Trophoblast cell (in vitro differentiated cells and primary cell): ENCODE data around the gene ZNF302.

Source experiments
- DNase-seq, 2 donors: peaks; one replicate each; pipeline ENCODE4 v3.0.0-alpha.2; 2016
- H2AFZ ChIP-seq: 2 replicates; pipeline ENCODE4 v1.6.1; 2013; ENCODE audit warnings: low read length, moderate library complexity, mild to moderate bottlenecking; ENCODE audit not compliant: insufficient read depth, poor library complexity
- H2AK5ac ChIP-seq: 2 replicates; pipeline ENCODE4 v1.6.1; 2013; ENCODE audit warnings: mild to moderate bottlenecking, low read length
- H2BK120ac ChIP-seq: 2 replicates; pipeline ENCODE4 v1.6.1; 2013; ENCODE audit warnings: low read length, mild to moderate bottlenecking, moderate library complexity; ENCODE audit not compliant: insufficient read depth, poor library complexity
- H2BK12ac ChIP-seq: 2 replicates; pipeline ENCODE4 v1.6.1; 2013; ENCODE audit warnings: mild to moderate bottlenecking, low read length, moderate library complexity
- H2BK5ac ChIP-seq: 2 replicates; pipeline ENCODE4 v1.6.1; 2013; ENCODE audit warnings: low read length, low read depth, moderate library complexity, mild to moderate bottlenecking; ENCODE audit not compliant: poor library complexity
- H3K14ac ChIP-seq: 2 replicates; pipeline ENCODE4 v1.6.1; 2013; ENCODE audit warnings: mild to moderate bottlenecking, low read length
- H3K18ac ChIP-seq: 2 replicates; pipeline ENCODE4 v1.6.1; 2013; ENCODE audit warnings: mild to moderate bottlenecking, low read length
- H3K23ac ChIP-seq: 2 replicates; pipeline ENCODE4 v1.6.1; 2013; ENCODE audit warnings: low read length
- H3K27ac ChIP-seq: 2 replicates; pipeline ENCODE4 v1.5.1; 2013; ENCODE audit warnings: low read depth, mild to moderate bottlenecking, inconsistent platforms, low read length, moderate library complexity
- H3K27me3 ChIP-seq: 2 replicates; pipeline ENCODE4 v1.6.1; 2013; ENCODE audit warnings: inconsistent platforms, mild to moderate bottlenecking, low read length, moderate library complexity; ENCODE audit not compliant: insufficient read depth
- H3K36me3 ChIP-seq, 2 experiments: 1 replicate in 1 of 2; 2 replicates in 1 of 2; pipeline ENCODE4 v1.6.1; 2013; ENCODE audit warnings: low read length in 2 of 2, mild to moderate bottlenecking in 2 of 2, moderate library complexity in 1 of 2; ENCODE audit not compliant: insufficient read depth in 2 of 2, control insufficient read depth in 1 of 2
- H3K4ac ChIP-seq: 2 replicates; pipeline ENCODE4 v1.6.1; 2013; ENCODE audit warnings: low read depth, mild to moderate bottlenecking, low read length, moderate library complexity
- H3K4me1 ChIP-seq, 2 experiments: 1 replicate in 1 of 2; 2 replicates in 1 of 2; pipeline ENCODE4 v1.6.1; 2013; ENCODE audit warnings: low read length in 2 of 2, mild to moderate bottlenecking in 2 of 2, moderate library complexity in 1 of 2; ENCODE audit not compliant: insufficient read depth in 2 of 2, control insufficient read depth in 1 of 2
- H3K4me2 ChIP-seq: 2 replicates; pipeline ENCODE4 v1.6.1; 2013; ENCODE audit warnings: inconsistent platforms, mild to moderate bottlenecking, low read length, moderate library complexity
- H3K4me3 ChIP-seq: 2 replicates; pipeline ENCODE4 v1.5.1; 2013; ENCODE audit warnings: mild to moderate bottlenecking, low read depth, low read length, inconsistent platforms
- H3K79me1 ChIP-seq: one replicate; pipeline ENCODE4 v1.6.1; 2013; ENCODE audit warnings: low read length
- H3K79me2 ChIP-seq: 2 replicates; pipeline ENCODE4 v1.6.1; 2013; ENCODE audit warnings: low read length, mild to moderate bottlenecking; ENCODE audit not compliant: control insufficient read depth, insufficient read depth, poor library complexity
- H3K9ac ChIP-seq: 2 replicates; pipeline ENCODE4 v1.6.1; 2013; ENCODE audit warnings: mild to moderate bottlenecking, low read length
- H3K9me3 ChIP-seq: 2 replicates; pipeline ENCODE4 v1.6.1; 2013; ENCODE audit warnings: low read depth, mild to moderate bottlenecking, control low read depth, inconsistent platforms, low read length; ENCODE audit not compliant: insufficient read depth
- H4K12ac ChIP-seq: 2 replicates; pipeline ENCODE4 v1.6.1; 2013; ENCODE audit warnings: low read depth, mild to moderate bottlenecking, low read length, moderate library complexity
- H4K8ac ChIP-seq: 2 replicates; pipeline ENCODE4 v1.6.1; 2013; ENCODE audit warnings: low read depth, mild to moderate bottlenecking, low read length, moderate library complexity
- H4K91ac ChIP-seq: one replicate; pipeline ENCODE4 v1.6.1; 2013; ENCODE audit warnings: low read depth, mild to moderate bottlenecking, low read length, moderate library complexity
- WGBS: extraction: QIAGEN DNeasy Blood & Tissue Kit; methylation state at CpG from one replicate; pipeline ENCODE4 v1.1.7; 2013; ENCODE audit warnings: missing lambda C conversion rate; ENCODE audit not compliant: insufficient read length, insufficient coverage; ENCODE audit errors: extremely low coverage; 5-methylcytosine and 5-hydroxymethylcytosine counted together

Gene ZNF302

GRCh38 chr19:34644991-34645461, 32.5 kb upstream of the ZNF302 start:
- Histone ChIP-seq H2AK5ac (no peak overlapping the region), H3K4me2 (no peak overlapping the region), H3K4me1 (no peaks in the 10 kb centered on the region), H3K4ac (no peak overlapping the region), H3K23ac (no peak overlapping the region), H2AFZ (no peak overlapping the region), H2BK120ac (no peak overlapping the region), H3K79me2 (no peaks in the 10 kb centered on the region), H2BK5ac (no peak overlapping the region), H3K27me3 (no peaks in the 10 kb centered on the region), H4K12ac (no peak overlapping the region), H3K79me1 (no peaks in the 10 kb centered on the region), H3K9ac (peak overlapping the region; percentile 41), H3K14ac (no peak overlapping the region), H2BK12ac (no peak overlapping the region), H4K8ac (no peak overlapping the region), H3K4me3 (no peak overlapping the region), H3K18ac (no peak overlapping the region), H3K36me3 (no peaks in the 10 kb centered on the region), H3K9me3 (peaks cover 33% of the 10 kb centered on the region), H4K91ac (no peak overlapping the region), H3K27ac (no peak overlapping the region)
- DNase-seq, result no peak
- WGBS, result no CpG with 5 or more reads among the region's 10 CpGs

- no peak overlapping the region for H4K8ac ChIP-seq
- no peak overlapping the region for H3K4me3 ChIP-seq
- H3K36me3 ChIP-seq, result no peaks in the 10 kb centered on the region
- H3K23ac ChIP-seq, result no peak overlapping the region
- H3K9ac ChIP-seq, result no peak overlapping the region
- no peaks in the 10 kb centered on the region for H3K4me1 ChIP-seq
- WGBS, result no CpG with 5 or more reads among the region's 5 CpGs
- H3K14ac ChIP-seq, result no peak overlapping the region
- no peak overlapping the region for H3K4me2 ChIP-seq
- no peak overlapping the region for H3K18ac ChIP-seq
- H2AK5ac ChIP-seq, result no peak overlapping the region
- peaks cover 35% of the 10 kb centered on the region for H3K9me3 ChIP-seq
- no peak overlapping the region for H2BK5ac ChIP-seq
- no peak overlapping the region for H3K27ac ChIP-seq
- DNase-seq, result no peak
- no peaks in the 10 kb centered on the region for H3K79me2 ChIP-seq
- no peak overlapping the region for H4K12ac ChIP-seq
- H3K27me3 ChIP-seq, result no peaks in the 10 kb centered on the region
- no peak overlapping the region for H2AFZ ChIP-seq
- H4K91ac ChIP-seq, result no peak overlapping the region
- H2BK120ac ChIP-seq, result no peak overlapping the region
- no peak overlapping the region for H2BK12ac ChIP-seq
- no peak overlapping the region for H3K4ac ChIP-seq
- no peaks in the 10 kb centered on the region for H3K79me1 ChIP-seq
These were observed 31.9 kb upstream of the ZNF302 start for GRCh38 chr19:34645551-34645950.

- Histone ChIP-seq H4K8ac (no peak overlapping the region), H3K9ac (no peak overlapping the region), H3K4me1 (no peaks in the 10 kb centered on the region), H4K91ac (no peak overlapping the region), H3K4me3 (no peak overlapping the region), H4K12ac (no peak overlapping the region), H3K4me2 (no peak overlapping the region), H2AFZ (no peak overlapping the region), H3K4ac (no peak overlapping the region), H3K36me3 (no peaks in the 10 kb centered on the region), H2BK120ac (no peak overlapping the region), H3K79me1 (no peaks in the 10 kb centered on the region), H3K18ac (no peak overlapping the region), H3K14ac (no peak overlapping the region), H3K79me2 (no peaks in the 10 kb centered on the region), H3K9me3 (peaks cover 32% of the 10 kb centered on the region), H3K27ac (no peak overlapping the region), H2BK5ac (no peak overlapping the region), H2BK12ac (no peak overlapping the region), H3K27me3 (no peaks in the 10 kb centered on the region), H2AK5ac (no peak overlapping the region), H3K23ac (no peak overlapping the region)
- no CpG with 5 or more reads among the region's 9 CpGs for WGBS
- DNase-seq, result no peak
These were observed 27.5 kb upstream of the ZNF302 start for GRCh38 chr19:34649886-34650543.

GRCh38 chr19:34651747-34652146, 25.7 kb upstream of the ZNF302 start:
- H2BK5ac ChIP-seq, result no peak overlapping the region
- DNase-seq, result no peak
- no peak overlapping the region for H2AFZ ChIP-seq
- H3K18ac ChIP-seq, result no peak overlapping the region
- H3K4me3 ChIP-seq, result no peak overlapping the region
- H3K4me2 ChIP-seq, result no peak overlapping the region
- H3K9ac ChIP-seq, result no peak overlapping the region
- no peak overlapping the region for H4K12ac ChIP-seq
- H3K4ac ChIP-seq, result no peak overlapping the region
- H3K14ac ChIP-seq, result no peak overlapping the region
- H3K23ac ChIP-seq, result no peak overlapping the region
- no peak overlapping the region for H3K27ac ChIP-seq
- no peaks in the 10 kb centered on the region for H3K4me1 ChIP-seq
- no peak overlapping the region for H2AK5ac ChIP-seq
- H2BK12ac ChIP-seq, result no peak overlapping the region
- H3K79me2 ChIP-seq, result no peaks in the 10 kb centered on the region
- no peaks in the 10 kb centered on the region for H3K79me1 ChIP-seq
- no peak overlapping the region for H4K8ac ChIP-seq
- H2BK120ac ChIP-seq, result no peak overlapping the region
- WGBS, result no CpG with 5 or more reads among the region's 2 CpGs
- H3K36me3 ChIP-seq, result no peaks in the 10 kb centered on the region
- H3K9me3 ChIP-seq, result peaks cover 18% of the 10 kb centered on the region
- no peaks in the 10 kb centered on the region for H3K27me3 ChIP-seq
- no peak overlapping the region for H4K91ac ChIP-seq
